Thoracic aorta (tissue), 2 donors: ENCODE measurements around the gene NETO2. TPM values are rescaled to one million over a fixed set of nuclear protein-coding genes. Genes with fewer than 3 reads are reported as not detected.
"Not testable (repeated sequence)": the region's sequence is repeated elsewhere in the genome, so short reads cannot be mapped to it uniquely, and the experiment has no call there.

ENCODE experiments used
- ATAC-seq: fragments of 150-250 bp; one replicate; pipeline ENCODE4 v1.8.0; 2017; ENCODE audit warnings: low read depth; ENCODE audit not compliant: insufficient number of reproducible peaks, low FRiP score
- DNase-seq: peaks from one replicate; pipeline ENCODE4 v3.0.0-alpha.2; 2020; ENCODE audit warnings: low spot score
- H3K27ac ChIP-seq, 2 donors: fragments of 200-600 bp; sonication (generic); 1 replicate in 1 of 2; 2 replicates in 1 of 2; pipeline ENCODE4 v1.5.1; 2016; ENCODE audit warnings: mild to moderate bottlenecking in 2 of 2, moderate library complexity in 2 of 2
- H3K27me3 ChIP-seq: fragments of 200-600 bp; sonication (generic); replicated peaks from 2 replicates; pipeline ENCODE4 v1.6.0; 2016; ENCODE audit warnings: mild to moderate bottlenecking; ENCODE audit not compliant: insufficient read depth
- H3K36me3 ChIP-seq: fragments of 200-600 bp; sonication (generic); one replicate; pipeline ENCODE4 v1.5.1; 2016
- H3K4me1 ChIP-seq, 2 donors: fragments of 200-600 bp; sonication (generic); 1 replicate in 1 of 2; 2 replicates in 1 of 2; pipeline versions ENCODE4 v1.5.1 to v1.6.0; 2016; ENCODE audit warnings: low read depth in 2 of 2, mild to moderate bottlenecking in 1 of 2; ENCODE audit not compliant: control insufficient read depth in 1 of 2
- H3K4me3 ChIP-seq: fragments of 200-600 bp; sonication (generic); 2 replicates; pipeline ENCODE4 v1.5.1; 2016; ENCODE audit warnings: mild to moderate bottlenecking
- H3K9me3 ChIP-seq: fragments of 200-600 bp; sonication (generic); 2 replicates; pipeline ENCODE4 v1.5.1; 2016
- total RNA-seq, 2 donors: library from RNA; depleted of rRNA; stranded (reverse); fragments of >200 nt; gene quantifications; one replicate each; pipeline versions ENCODE4 v1.1.0 to v1.2.3, GENCODE V29; 2016
- TF ChIP-seq, protein P1 (sequence below): fragments of 200-600 bp; sonication (generic); IDR thresholded peaks from one replicate; pipeline ENCODE4 v1.5.1; 2019; ENCODE audit warnings: antibody characterized with exemption

The NETO2 gene
- total RNA-seq, 2 donors from 2014 or later: 0.27 to 0.78 TPM

DNA sequence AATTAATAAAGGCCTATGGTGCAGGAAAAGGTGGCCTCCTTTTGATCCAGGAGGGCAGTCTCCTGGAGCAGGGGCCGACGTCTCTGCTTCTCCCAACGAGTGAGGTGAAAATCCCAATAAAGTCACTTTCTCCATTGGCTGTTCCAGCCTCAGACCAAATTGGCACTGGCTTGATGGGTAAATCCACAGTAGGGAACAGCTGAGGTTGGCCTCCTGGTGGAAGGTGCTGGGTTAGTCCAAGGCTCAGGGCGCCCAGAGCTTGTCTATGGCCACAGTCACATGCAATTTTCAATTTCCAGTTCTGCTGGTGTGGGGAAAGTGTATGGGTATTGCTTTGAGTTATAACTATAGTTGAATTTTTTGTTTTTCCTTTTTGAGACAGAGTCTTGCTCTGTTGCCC lies 79.0 kb downstream of the NETO2 start:
- ATAC-seq: no peak
- DNase-seq: no peak
- TF ChIP-seq, protein P1, sequence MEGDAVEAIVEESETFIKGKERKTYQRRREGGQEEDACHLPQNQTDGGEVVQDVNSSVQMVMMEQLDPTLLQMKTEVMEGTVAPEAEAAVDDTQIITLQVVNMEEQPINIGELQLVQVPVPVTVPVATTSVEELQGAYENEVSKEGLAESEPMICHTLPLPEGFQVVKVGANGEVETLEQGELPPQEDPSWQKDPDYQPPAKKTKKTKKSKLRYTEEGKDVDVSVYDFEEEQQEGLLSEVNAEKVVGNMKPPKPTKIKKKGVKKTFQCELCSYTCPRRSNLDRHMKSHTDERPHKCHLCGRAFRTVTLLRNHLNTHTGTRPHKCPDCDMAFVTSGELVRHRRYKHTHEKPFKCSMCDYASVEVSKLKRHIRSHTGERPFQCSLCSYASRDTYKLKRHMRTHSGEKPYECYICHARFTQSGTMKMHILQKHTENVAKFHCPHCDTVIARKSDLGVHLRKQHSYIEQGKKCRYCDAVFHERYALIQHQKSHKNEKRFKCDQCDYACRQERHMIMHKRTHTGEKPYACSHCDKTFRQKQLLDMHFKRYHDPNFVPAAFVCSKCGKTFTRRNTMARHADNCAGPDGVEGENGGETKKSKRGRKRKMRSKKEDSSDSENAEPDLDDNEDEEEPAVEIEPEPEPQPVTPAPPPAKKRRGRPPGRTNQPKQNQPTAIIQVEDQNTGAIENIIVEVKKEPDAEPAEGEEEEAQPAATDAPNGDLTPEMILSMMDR: no peak
- no peak overlapping the region for H3K27ac ChIP-seq
- H3K27me3 ChIP-seq: no peaks in the 10 kb centered on the region
- no peaks in the 10 kb centered on the region for H3K9me3 ChIP-seq
- no peaks in the 10 kb centered on the region for H3K36me3 ChIP-seq
- no peak overlapping the region for H3K4me3 ChIP-seq
- no peaks in the 10 kb centered on the region for H3K4me1 ChIP-seq

DNA sequence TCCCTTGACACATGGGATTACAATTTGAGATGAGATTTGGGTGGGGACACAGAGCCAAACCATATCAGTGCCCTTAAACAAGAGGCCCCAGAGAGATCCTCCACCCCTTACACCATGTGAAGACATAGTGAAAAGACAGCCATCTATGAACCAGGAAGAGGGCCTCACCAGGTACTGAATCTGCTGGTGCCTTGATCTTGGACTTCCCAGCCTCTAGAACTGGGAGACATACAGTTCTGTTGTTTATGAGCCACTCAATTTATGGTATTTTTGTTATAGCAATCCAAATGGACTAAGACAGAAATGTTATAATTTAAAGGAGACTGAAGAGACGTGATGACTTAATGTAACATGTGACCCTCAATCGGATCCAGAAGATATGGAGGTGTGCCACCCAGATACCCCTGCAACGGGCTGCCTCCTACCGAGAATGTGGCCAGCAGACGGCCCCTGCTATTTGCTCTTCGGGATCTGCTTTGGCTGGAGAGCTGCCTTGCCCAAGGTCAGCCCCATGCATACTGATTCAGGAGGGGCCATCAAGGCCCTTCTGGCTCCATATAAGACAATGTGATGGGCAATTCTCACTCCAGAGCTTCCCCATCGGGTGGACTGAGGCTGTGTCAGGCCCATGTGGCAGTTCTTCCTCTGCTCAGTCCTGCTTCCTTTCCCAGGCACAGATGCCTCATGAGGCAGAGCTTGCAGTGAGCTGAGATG lies 80.6 kb downstream of the NETO2 start:
- Histone ChIP-seq H3K27me3 (no peaks in the 10 kb centered on the region), H3K4me1 (no peaks in the 10 kb centered on the region), H3K27ac (no peak overlapping the region), H3K4me3 (no peak overlapping the region), H3K36me3 (no peaks in the 10 kb centered on the region), H3K9me3 (no peaks in the 10 kb centered on the region)
- DNase-seq (no peak), ATAC-seq (no peak)
- TF ChIP-seq, protein P1: no peak

GRCh38 chr16:47061204-47061603 lies 82.5 kb downstream of the NETO2 start:
- Histone ChIP-seq H3K4me3 (no peak overlapping the region), H3K36me3 (no peaks in the 10 kb centered on the region), H3K9me3 (no peaks in the 10 kb centered on the region), H3K4me1 (no peaks in the 10 kb centered on the region), H3K27ac (no peak overlapping the region), H3K27me3 (no peaks in the 10 kb centered on the region)
- no peak for DNase-seq
- ATAC-seq: no peak
- TF ChIP-seq, protein P1: no peak

DNA sequence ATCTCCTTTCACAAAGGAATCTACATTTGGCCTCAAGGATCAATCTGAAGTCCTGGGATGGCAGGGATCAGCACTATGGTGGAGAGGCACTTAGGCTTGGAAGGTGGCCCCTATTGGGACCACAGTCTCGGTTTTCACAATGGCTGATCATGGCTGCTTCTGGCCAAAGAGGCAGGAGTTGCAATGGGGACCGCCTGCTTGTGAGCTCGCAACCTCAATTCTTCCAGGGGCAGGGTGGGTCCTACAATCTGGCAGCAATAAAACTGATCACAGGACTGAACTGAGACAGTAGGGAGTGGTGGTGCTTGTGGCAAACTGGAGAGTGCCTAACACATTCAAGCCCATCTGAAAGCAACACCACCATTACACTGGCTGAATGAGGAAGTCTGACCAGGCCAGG lies 83.1 kb downstream of the NETO2 start:
- DNase-seq: no peak
- Histone ChIP-seq H3K27me3 (no peaks in the 10 kb centered on the region), H3K9me3 (no peaks in the 10 kb centered on the region)

GRCh38 chr16:47059991-47060390 lies 83.8 kb downstream of the NETO2 start:
- ATAC-seq (no peak), DNase-seq (no peak)

More for the DNA sequence above, 83.1 kb downstream of the NETO2 start:
- no peak overlapping the region for H3K4me3 ChIP-seq
- H3K27ac ChIP-seq: no peak overlapping the region
- TF ChIP-seq, protein P1: no peak
- no peaks in the 10 kb centered on the region for H3K36me3 ChIP-seq
- no peaks in the 10 kb centered on the region for H3K4me1 ChIP-seq
- no peak for ATAC-seq

DNA sequence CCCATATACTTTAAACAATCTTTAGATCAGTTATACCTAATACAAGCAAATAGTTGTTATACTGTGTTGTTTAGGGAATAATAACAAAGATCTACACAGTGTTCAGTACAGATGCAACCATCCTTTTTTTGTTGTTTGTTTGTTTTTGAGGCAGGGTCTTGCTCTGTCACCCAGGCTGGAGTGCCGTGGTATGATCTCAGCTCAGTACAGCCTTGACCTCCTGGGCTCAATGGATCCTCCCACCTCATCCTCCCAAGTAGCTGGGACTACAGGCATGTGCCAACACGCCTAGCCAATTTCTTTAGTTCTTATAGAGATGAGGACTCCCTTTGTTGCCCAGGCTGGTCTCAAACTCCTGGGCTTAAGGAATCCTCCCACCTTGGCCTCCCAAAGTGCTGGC lies 84.6 kb downstream of the NETO2 start:
- not testable (repeated sequence) for DNase-seq

More at GRCh38 chr16:47059991-47060390, 83.8 kb downstream of the NETO2 start:
- no peak overlapping the region for H3K4me3 ChIP-seq
- no peaks in the 10 kb centered on the region for H3K9me3 ChIP-seq
- H3K27ac ChIP-seq: no peak overlapping the region
- TF ChIP-seq, protein P1: no peak
- no peaks in the 10 kb centered on the region for H3K4me1 ChIP-seq
- H3K27me3 ChIP-seq: no peaks in the 10 kb centered on the region
- no peaks in the 10 kb centered on the region for H3K36me3 ChIP-seq

More for the DNA sequence above, 84.6 kb downstream of the NETO2 start:
- not testable (repeated sequence) for H3K27me3 ChIP-seq, H3K36me3 ChIP-seq, H3K27ac ChIP-seq, H3K9me3 ChIP-seq, ATAC-seq, H3K4me1 ChIP-seq, H3K4me3 ChIP-seq
